SH-SY5Y (cell line): ENCODE results near the gene ZNF148.

ENCODE experiments used
- GATA2 ChIP-seq: IDR thresholded peaks from 2 replicates; pipeline ENCODE4 v1.6.1; 2011; ENCODE audit warnings: mild to moderate bottlenecking, low read depth, low read length
- GATA3 ChIP-seq: IDR thresholded peaks from 2 replicates; pipeline ENCODE4 v1.6.1; 2011; ENCODE audit warnings: low read depth, mild to moderate bottlenecking, low read length, moderate library complexity

- TF ChIP-seq GATA2 (no peak), GATA3 (no peak)
Observed at GRCh38 chr3:125232401-125232800, 142.7 kb downstream of the ZNF148 start.
